Measurements from ENCODE around the gene GOLGA6L1.
"Not testable (repeated sequence)": the region's sequence is repeated elsewhere in the genome, so short reads cannot be mapped to it uniquely, and the experiment has no call there.

- not testable (repeated sequence) for TF ChIP-seq POLR2A, CTCF (IDR thresholded peaks at IDR 0.05)
These were observed 54.5 kb downstream of the GOLGA6L1 start for GRCh38 chr15:23081996-23082737.
